A204.1 (cell line): ENCODE data around the gene MAPT.
"Not testable (repeated sequence)": the region's sequence is repeated elsewhere in the genome, so short reads cannot be mapped to it uniquely, and the experiment has no call there.

Experiments
- FAIRE-seq: peaks from 2 replicates; lab custom pipeline; 2012; peaks lifted over from hg19 to GRCh38; lab: Jason Lieb, UNC

MAPT gene

GRCh38 chr17:45954914-45955313, 60.6 kb downstream of the MAPT start:
- FAIRE-seq: no peak

GRCh38 chr17:45955326-45955725, 61.0 kb downstream of the MAPT start:
- no peak for FAIRE-seq

- no peak for FAIRE-seq
Observed at GRCh38 chr17:45956090-45956489, 61.7 kb downstream of the MAPT start.

GRCh38 chr17:45956746-45957145, 62.4 kb downstream of the MAPT start:
- not testable (repeated sequence) for FAIRE-seq

GRCh38 chr17:45958307-45958706, 64.0 kb downstream of the MAPT start:
- FAIRE-seq: no peak

GRCh38 chr17:45958994-45959665, 64.8 kb downstream of the MAPT start:
- FAIRE-seq: no peak

- FAIRE-seq: no peak
Observed at GRCh38 chr17:45960311-45960710, 66.0 kb downstream of the MAPT start.

- FAIRE-seq: no peak
Observed at GRCh38 chr17:45961206-45961605, 66.9 kb downstream of the MAPT start.

GRCh38 chr17:45962221-45962972, 68.0 kb downstream of the MAPT start:
- no peak for FAIRE-seq

GRCh38 chr17:45963283-45963682, 68.9 kb downstream of the MAPT start:
- FAIRE-seq: no peak

GRCh38 chr17:45963889-45964288, 69.5 kb downstream of the MAPT start:
- FAIRE-seq: no peak

GRCh38 chr17:45964634-45965033, 70.3 kb downstream of the MAPT start:
- no peak for FAIRE-seq

- no peak for FAIRE-seq
Observed at GRCh38 chr17:45965812-45966211, 71.5 kb downstream of the MAPT start.

GRCh38 chr17:45966606-45967280, 72.4 kb downstream of the MAPT start:
- no peak for FAIRE-seq

GRCh38 chr17:45967378-45967777, 73.0 kb downstream of the MAPT start:
- no peak for FAIRE-seq

- no peak for FAIRE-seq
Observed at GRCh38 chr17:45968732-45969131, 74.4 kb downstream of the MAPT start.

GRCh38 chr17:45969726-45970125, 75.4 kb downstream of the MAPT start:
- no peak for FAIRE-seq

GRCh38 chr17:45970659-45971058, 76.3 kb downstream of the MAPT start:
- FAIRE-seq: no peak

- FAIRE-seq: no peak
Observed at GRCh38 chr17:45971698-45972141, 77.4 kb downstream of the MAPT start.

- no peak for FAIRE-seq
Observed at GRCh38 chr17:45972531-45972930, 78.2 kb downstream of the MAPT start.

- FAIRE-seq: no peak
Observed at GRCh38 chr17:45973099-45973780, 78.9 kb downstream of the MAPT start.

- no peak for FAIRE-seq
Observed at GRCh38 chr17:45973946-45974859, 79.8 kb downstream of the MAPT start.
